ENCODE measurements around the gene ZFP3. TPM values are rescaled to one million over a fixed set of nuclear protein-coding genes. Genes with fewer than 3 reads are reported as not detected.

ZFP3 gene
- total and polyA plus RNA-seq, 2 donors (not counting 3 experiments of a cell fraction or from before 2014, with no cell fraction given) = 1.7 TPM

- Histone ChIP-seq H4K20me1 (replicated peaks; ENCODE audit: control insufficient read depth, extremely low read depth, insufficient read depth, low read length) (no peaks in the 10 kb centered on the region), H3K79me2 (ENCODE audit: control insufficient read depth, insufficient read depth, low read length) (no peaks in the 10 kb centered on the region), H3K4me1 (ENCODE audit: control insufficient read depth, extremely low read depth, insufficient read depth, low read length) (no peaks in the 10 kb centered on the region), H3K9me1 (replicated peaks; ENCODE audit: control insufficient read depth, extremely low read depth, insufficient read depth, low read length) (no peaks in the 10 kb centered on the region), H3K4me3 (replicated peaks in 1 of 3; ENCODE audit: insufficient read depth in 1 of 3, low read depth in 1 of 3, low read length in 3 of 3) (no peak overlapping the region), H3K27me3 (ENCODE audit: control insufficient read depth in 2 of 2, insufficient read depth in 2 of 2, low read length in 2 of 2) (no peaks in the 10 kb centered on the region), H2AFZ (ENCODE audit: low read depth, low read length) (no peak overlapping the region), H3K9ac (replicated peaks; ENCODE audit: extremely low read depth, insufficient read depth, low read length) (no peak overlapping the region), H3K36me3 (ENCODE audit: control insufficient read depth in 2 of 2, extremely low read depth in 1 of 2, insufficient read depth in 2 of 2, low read length in 2 of 2) (no peaks in the 10 kb centered on the region), H3K9me3 (replicated peaks; ENCODE audit: control insufficient read depth, insufficient read depth, low read length) (no peaks in the 10 kb centered on the region), H3K27ac (ENCODE audit: insufficient read depth, low read depth, low read length) (no peak overlapping the region), H3K4me2 (ENCODE audit: insufficient read depth, low read length) (no peak overlapping the region)
- ChIA-PET POLR2A (no interaction called here), CTCF (interaction anchor here (5.5 kb wide), 1 partner anchor 156 kb away, joined by 71 read pairs; no protein-coding TSS in a partner anchor)
- FAIRE-seq = no peak
- BruUV-seq (replicated peaks) = no TSS peak
- intact Hi-C loops (cut with micrococcal nuclease) = no loop called here
- no peak for DNase-seq (ENCODE audit: low read depth, low spot score)
- dilution Hi-C loops (cut with MboI; ENCODE audit: extremely low pct_ligation_motif_present, low sequenced_read_pairs) = no loop called here
- no peak for TF ChIP-seq POLR2AphosphoS5 (IDR thresholded peaks at IDR 0.05; ENCODE audit: insufficient read depth, low read depth, low read length)
- TF ChIP-seq CTCF (IDR thresholded peaks at IDR 0.05; ENCODE audit: extremely low read depth in 1 of 2, insufficient read depth in 1 of 2, low read depth in 1 of 2, low read length in 2 of 2) = no peak
- TF ChIP-seq FOS (IDR thresholded peaks at IDR 0.05; ENCODE audit: borderline replicate concordance, insufficient read depth, low read length) = no peak
- no peak for TF ChIP-seq POLR2A (IDR thresholded peaks at IDR 0.05; ENCODE audit: low read depth, low read length)
- no peak for TF ChIP-seq GATA2 (IDR thresholded peaks at IDR 0.05; ENCODE audit: insufficient read depth, insufficient read length, low read depth, low read length)
- no peak for TF ChIP-seq MAX (IDR thresholded peaks at IDR 0.05; ENCODE audit: insufficient read depth, insufficient read length)
- no peak for TF ChIP-seq JUN (IDR thresholded peaks at IDR 0.05; ENCODE audit: borderline replicate concordance, insufficient read depth, insufficient read length, low read depth)
- no peak for TF ChIP-seq EZH2 (IDR thresholded peaks at IDR 0.05; ENCODE audit: borderline replicate concordance, low read depth, low read length, severe bottlenecking)
- TF ChIP-seq MYC (IDR thresholded peaks at IDR 0.05; ENCODE audit: low read depth, low read length) = no peak
These were observed 13.0 kb upstream of the ZFP3 start for GRCh38 chr17:5065227-5065744.
